Measurements from ENCODE around the gene CNTFR. TPM values are rescaled to one million over a fixed set of nuclear protein-coding genes. Genes with fewer than 3 reads are reported as not detected.

Gene CNTFR, protein sequence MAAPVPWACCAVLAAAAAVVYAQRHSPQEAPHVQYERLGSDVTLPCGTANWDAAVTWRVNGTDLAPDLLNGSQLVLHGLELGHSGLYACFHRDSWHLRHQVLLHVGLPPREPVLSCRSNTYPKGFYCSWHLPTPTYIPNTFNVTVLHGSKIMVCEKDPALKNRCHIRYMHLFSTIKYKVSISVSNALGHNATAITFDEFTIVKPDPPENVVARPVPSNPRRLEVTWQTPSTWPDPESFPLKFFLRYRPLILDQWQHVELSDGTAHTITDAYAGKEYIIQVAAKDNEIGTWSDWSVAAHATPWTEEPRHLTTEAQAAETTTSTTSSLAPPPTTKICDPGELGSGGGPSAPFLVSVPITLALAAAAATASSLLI
- 0.07 to 0.17 TPM (median 0.14 TPM) in 5 replicates for total RNA-seq (2022; extraction: Qiagen RNA extraction)

DNA sequence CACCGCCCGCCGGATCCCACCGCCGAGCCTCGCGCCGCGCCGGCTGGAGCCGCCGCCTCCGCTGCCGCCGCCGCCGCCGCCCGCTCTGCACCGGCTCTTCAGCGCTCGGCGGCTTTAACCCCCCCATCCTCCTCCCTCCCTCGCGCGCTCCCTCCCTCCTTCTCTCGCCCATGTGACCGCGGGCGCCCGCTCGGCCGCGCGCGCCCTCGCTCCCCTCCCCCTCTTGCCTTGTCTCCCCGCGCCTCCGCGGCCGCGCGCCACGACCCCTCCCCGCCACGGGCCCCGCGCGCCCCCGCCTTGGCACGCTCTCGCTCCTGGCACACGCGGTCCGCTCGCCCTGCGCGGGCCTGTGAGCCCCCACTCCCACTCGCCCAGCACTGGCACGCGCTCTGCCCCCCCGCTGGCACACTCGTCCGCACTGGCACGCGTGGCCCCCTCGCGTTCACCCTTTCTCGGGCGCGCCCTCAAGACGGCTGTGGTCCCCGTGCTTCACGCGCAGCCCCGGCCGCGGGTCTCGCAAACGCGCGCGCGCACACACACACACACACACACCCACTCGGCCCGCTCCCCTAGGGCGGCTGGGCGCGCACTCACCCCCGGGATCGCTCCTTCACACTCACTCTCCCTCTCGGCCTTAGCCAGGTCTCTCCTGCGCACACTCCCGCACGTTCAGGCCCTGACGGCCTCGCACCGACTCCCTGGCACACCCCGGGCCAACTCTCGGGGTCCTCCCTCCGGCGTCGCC, at the start of gene CNTFR:
Gene CNTFR, minus strand, starts transcription at position 89 of the 745 bp plus-strand sequence. CDS start 20,743 bp downstream, outside the sequence.

DNA sequence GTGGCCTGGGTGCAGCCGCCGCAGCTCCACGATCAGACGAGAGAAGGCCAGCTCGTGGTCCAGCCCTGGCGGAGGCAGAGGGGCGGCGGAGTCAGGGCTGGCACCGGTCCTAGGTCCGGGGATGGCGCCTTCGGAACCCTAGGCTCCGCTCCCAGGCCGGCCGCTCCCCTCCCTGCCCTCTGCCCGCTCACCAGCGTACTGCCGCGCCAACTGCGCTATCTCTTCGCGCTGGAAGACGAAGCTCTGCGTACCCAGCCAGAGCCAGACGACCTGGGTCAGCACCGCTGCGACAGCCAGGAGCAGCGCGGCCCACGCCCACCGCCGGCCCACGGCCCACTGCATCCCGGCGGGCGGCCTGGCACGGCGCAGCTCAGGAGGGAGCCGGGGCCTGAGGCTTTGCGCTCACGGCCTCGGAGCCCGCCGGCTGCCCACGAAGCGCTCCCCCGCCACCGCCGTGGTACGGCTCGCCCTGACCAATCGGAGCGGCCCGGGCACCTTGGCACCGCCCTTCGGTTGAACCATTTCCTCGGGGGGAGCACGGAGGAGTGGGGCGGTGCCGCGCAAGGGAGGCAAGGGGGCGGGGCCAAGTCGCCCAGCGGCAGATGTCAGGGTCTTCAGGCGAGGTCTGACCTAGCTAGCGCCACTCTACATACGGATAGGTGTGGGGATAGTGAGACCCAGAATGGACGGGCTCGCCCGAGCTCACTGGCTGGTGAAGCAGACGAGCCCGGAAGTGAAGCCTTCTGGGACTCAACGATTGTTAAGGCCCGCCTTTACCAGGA, 48.0 kb upstream of the CNTFR start, which contains the start of gene SIGMAR1:
Gene SIGMAR1, minus strand, starts transcription at position 432 of the 782 bp plus-strand sequence. Its CDS starts 90 bp downstream, at position 342.

DNA sequence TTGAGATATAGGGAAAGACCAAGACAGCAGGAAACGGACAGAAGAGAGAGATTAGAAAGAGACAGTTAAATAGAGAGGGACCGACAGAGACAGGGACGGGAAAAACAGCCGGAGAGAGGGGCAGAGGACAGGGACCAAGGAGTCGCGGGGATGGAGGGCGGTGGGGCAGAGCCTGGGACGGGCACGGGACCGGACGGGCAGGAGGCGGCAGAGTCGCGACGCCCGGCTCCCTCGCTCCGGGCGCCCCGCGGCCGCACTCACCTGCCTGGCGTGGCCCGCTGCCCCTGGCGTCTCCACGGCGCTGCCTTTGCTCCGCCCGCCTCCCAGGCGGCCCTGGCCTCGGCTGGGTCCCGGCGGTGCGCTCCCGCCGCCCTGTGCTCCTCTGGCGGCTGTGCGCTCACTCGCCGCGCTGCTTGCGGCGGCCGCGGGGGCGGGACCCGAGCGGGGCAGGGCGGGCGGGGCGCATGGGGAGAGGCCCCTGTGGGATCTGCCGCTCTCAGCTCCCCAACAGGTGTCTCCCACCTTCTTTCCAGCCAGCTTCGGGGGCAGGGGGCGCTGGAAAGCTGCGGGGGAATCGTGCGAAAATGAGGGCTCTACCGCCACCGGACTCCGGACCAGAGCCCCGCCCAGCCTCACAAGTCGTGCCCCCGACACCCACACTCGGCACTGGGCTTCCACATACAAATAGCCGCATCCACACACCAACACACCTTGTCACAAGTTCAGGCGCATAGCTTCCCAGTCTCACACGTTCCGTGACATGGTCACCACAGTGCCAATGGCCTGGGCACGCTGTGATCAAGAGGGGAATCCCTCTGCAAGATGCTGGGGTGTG, 39.3 kb upstream of the CNTFR start, which contains the start of gene ARID3C:
Gene ARID3C, minus strand, starts transcription at position 411 of the 835 bp plus-strand sequence. CDS start 1,052 bp downstream, outside the sequence.

DNA sequence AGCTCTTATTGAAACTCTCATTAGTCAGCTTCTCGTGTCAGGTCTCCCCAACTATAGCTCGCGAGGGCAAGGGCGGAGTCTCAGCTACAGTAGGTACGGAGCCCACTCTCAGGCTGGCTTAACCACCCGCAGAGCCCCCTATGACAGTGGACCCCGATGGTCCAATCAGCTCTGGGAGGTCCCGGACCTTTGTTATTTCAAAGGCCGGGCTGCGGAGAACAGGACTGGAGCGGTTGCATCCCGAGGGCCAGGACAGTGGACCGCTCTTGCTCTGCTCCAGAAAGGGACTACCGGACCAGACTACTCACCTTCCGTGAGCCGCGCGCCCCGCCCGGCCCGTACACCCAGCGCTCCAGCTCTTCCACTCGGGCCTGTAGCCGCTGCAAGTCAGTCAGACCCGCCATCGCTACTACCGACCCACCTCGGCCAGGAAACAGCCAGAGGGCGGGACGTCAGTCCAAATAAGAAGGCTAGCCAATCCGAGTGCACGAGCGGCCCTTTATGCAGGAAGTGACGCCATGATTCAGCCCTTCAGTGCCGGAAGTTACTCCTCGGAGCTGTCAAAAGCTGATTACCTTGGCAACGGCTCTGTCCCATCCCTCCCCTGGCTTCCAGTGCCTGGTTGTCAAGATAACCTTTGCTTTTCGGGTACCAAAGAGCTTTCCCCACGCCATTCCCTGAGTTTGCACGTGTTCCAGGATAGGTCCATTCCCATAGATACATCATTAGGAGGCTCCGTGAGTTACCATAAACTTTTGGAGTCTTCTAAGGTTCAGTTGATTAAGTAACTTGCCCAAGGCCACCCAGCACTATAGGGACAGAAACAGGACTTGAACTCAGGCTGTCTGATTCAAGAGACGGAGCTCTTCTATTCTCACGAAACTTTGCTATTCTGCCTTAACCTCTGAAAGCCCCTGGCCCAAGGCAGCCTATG, 30.8 kb upstream of the CNTFR start, which contains the start of gene DCTN3:
Gene DCTN3, minus strand, starts transcription at position 435 of the 934 bp plus-strand sequence. Its CDS starts 31 bp downstream, at position 404.

DNA sequence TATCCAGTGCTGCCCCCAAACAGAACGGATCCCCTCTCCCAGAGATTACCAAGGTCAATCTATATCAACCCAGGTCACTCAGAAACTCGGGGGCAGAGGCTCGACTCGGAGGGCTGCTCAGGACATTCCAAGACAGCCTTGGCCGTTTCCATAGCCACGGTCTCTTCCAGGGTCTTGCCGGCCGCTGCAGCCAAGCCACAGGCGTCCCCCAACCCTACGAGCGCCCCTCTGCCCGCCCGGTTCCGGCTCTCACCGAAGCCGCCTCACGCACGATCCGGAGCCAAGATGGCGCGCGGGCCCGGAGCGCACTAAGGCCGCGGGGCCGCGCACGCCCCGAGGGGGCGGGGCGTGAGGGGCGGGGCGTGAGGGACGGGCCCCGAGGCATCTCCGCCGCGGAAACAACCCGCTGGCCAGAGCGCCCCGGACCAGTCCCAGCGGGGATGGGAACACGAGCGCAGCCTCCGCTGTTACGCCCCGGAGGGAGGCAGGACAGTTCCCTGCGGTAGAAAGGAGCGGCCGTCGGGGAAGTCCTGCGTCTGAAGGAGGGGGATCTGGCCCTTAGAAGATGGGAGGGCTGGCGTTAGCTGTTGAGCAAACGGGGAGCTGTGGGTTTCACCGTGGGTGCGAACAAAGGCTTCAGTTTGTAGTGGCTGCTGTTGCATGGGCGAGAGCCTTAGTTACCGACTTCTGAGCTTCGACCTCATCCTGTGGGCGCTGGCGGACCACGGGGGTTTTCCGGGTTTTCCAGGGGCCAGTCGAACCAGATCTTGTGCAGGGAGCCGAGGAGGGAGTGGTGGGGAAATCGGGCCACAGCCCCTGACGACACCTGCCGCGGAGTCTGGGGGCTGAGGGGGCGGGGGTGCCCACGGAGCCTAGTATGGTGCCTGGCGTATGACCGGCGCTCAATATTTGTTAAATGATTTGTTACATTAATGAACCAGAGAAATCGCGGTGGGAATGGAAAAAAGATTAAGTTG, 22.6 kb upstream of the CNTFR start, which contains the start of gene RPP25L:
Gene RPP25L, minus strand, starts transcription at position 287 of the 977 bp plus-strand sequence. CDS start 801 bp downstream, outside the sequence.

DNA sequence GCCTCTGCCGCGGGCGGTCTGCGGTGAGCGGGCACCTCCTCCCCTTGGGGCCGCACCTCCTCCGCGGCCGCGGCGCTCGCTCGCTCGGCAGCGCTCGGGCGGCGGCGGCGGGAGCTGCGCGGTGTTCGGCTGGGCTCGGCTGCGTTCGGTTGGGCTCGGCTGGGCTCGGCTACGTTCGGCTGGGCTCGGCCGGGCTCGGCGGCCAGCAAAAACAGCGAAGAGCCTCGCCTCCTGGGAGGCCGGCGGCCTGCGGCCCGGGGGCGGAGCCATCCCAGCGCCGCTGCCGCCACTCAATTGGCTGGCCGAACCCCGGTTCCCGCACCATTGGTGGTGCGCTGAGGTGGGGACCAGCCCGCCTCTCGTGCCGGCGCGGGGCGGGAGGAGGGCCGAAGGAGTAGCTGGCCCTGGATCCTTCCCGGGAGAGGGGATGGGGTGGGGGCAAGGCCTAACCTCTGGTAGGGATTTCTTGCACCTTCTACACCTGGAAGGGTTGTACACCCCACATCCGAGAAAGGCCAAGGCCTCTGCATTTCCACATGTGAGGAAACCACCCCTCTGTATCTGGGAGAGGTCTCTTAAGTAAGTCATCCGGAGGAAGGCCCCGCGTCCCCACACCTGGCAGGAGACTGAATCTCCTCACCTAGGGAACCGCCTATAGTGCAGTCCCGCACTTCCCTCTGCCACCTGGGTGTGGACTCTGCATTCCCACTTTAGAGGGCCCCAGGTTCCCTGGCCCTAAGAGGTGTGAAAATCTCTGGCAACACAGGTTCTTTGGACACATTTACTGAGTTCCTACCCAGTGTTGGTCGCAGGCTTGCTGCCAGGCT, 66.3 kb downstream of the CNTFR start, which contains the start of gene ENHO:
Gene ENHO, minus strand, starts transcription at position 20 of the 827 bp plus-strand sequence. CDS start 1,295 bp downstream, outside the sequence.

Other genes starting within 250 kb of the CNTFR start
- 4.3 to 7.3 TPM (median 6.4 TPM) in 5 replicates for gene MYORG, start 212.8 kb downstream of the CNTFR start, total RNA-seq (2022; extraction: Qiagen RNA extraction)
- 14.6 to 17.4 TPM (median 16.9 TPM) in 5 replicates for gene FAM219A, start 131.2 kb downstream of the CNTFR start, total RNA-seq (2022; extraction: Qiagen RNA extraction)
- gene DNAI1, start 130.9 kb downstream of the CNTFR start, total RNA-seq (2022; extraction: Qiagen RNA extraction) = 0.13 to 0.61 TPM (median 0.22 TPM) in 4 of 5 replicates, not detected in the other
- gene ENHO, start 66.7 kb downstream of the CNTFR start, total RNA-seq (2022; extraction: Qiagen RNA extraction) = 0.88 to 2.5 TPM (median 1.9 TPM) in 5 replicates
- gene RPP25L, start 22.4 kb upstream of the CNTFR start, total RNA-seq (2022; extraction: Qiagen RNA extraction) = 37.9 to 48.2 TPM (median 46.7 TPM) in 5 replicates
- gene DCTN3, start 30.8 kb upstream of the CNTFR start, total RNA-seq (2022; extraction: Qiagen RNA extraction) = 90.1 to 118 TPM (median 112 TPM) in 5 replicates
- 0.21 to 0.25 TPM (median 0.22 TPM) in 5 replicates for gene ARID3C, start 39.3 kb upstream of the CNTFR start, total RNA-seq (2022; extraction: Qiagen RNA extraction)
- gene SIGMAR1, start 48.1 kb upstream of the CNTFR start, total RNA-seq (2022; extraction: Qiagen RNA extraction) = 156 to 188 TPM (median 185 TPM) in 5 replicates
- gene GALT, start 57.0 kb upstream of the CNTFR start, total RNA-seq (2022; extraction: Qiagen RNA extraction) = 15.0 to 18.9 TPM (median 17.2 TPM) in 5 replicates
- gene IL11RA, start 62.5 kb upstream of the CNTFR start, total RNA-seq (2022; extraction: Qiagen RNA extraction) = 5.0 to 6.4 TPM (median 5.4 TPM) in 5 replicates
- 0.28 to 0.30 TPM in 2 of 5 replicates, not detected in the others for gene CCL27, start 72.9 kb upstream of the CNTFR start, total RNA-seq (2022; extraction: Qiagen RNA extraction)
- gene CCL19, start 101.6 kb upstream of the CNTFR start, total RNA-seq (2022; extraction: Qiagen RNA extraction) = not detected in 5 replicates
- gene CCL21, start 120.4 kb upstream of the CNTFR start, total RNA-seq (2022; extraction: Qiagen RNA extraction) = not detected in 5 replicates

Measured in A549 treated with Hydrocortisone at 1 μM for 4 hours (cell line).